NCI-H2196 treated with DMSO at 0.1 percent for 48 hours (cell line): ENCODE data around the gene CTDP1.
"Not testable (repeated sequence)": the region's sequence is repeated elsewhere in the genome, so short reads cannot be mapped to it uniquely, and the experiment has no call there.

Experiments used
- DNase-seq: peaks from one replicate; lab custom pipeline; 2025; ENCODE audit not compliant: unreplicated experiment; lab: John Stamatoyannopoulos, UW

CTDP1 gene

DNA sequence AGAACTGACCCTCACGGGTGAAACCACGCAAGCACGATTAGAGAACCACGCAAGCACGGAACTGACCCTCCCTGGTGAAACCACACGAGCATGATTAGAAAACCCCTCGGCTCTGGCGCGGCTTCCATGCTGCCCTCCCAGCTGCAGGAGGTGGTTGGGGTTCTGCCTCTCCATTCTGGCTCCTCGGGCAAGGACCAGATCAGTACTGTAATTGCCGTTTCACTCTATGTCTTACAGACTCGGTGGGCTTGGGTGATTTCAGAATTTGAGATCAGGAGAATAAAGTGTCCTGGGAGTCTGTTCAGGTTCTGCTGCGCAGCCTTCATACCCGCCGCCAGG is 59.8 kb downstream of the CTDP1 start:
- DNase-seq: no peak

DNA sequence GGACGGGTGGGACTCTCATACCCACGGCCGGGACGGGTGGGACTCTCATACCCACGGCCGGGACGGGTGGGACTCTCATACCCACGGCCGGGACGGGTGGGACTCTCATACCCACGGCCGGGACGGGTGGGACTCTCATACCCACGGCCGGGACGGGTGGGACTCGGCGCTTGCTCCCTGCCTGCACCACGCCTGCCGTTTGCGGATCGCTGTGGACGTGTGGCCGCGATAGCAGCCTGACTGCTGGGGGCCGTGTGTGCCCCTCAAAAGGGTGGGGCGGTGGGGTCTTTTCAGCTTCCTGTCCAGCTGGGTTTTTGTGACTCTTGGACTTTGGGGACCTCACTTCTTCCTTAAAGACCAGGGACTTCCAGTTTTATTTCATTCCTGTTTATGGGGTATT is 60.4 kb downstream of the CTDP1 start:
- not testable (repeated sequence) for DNase-seq

DNA sequence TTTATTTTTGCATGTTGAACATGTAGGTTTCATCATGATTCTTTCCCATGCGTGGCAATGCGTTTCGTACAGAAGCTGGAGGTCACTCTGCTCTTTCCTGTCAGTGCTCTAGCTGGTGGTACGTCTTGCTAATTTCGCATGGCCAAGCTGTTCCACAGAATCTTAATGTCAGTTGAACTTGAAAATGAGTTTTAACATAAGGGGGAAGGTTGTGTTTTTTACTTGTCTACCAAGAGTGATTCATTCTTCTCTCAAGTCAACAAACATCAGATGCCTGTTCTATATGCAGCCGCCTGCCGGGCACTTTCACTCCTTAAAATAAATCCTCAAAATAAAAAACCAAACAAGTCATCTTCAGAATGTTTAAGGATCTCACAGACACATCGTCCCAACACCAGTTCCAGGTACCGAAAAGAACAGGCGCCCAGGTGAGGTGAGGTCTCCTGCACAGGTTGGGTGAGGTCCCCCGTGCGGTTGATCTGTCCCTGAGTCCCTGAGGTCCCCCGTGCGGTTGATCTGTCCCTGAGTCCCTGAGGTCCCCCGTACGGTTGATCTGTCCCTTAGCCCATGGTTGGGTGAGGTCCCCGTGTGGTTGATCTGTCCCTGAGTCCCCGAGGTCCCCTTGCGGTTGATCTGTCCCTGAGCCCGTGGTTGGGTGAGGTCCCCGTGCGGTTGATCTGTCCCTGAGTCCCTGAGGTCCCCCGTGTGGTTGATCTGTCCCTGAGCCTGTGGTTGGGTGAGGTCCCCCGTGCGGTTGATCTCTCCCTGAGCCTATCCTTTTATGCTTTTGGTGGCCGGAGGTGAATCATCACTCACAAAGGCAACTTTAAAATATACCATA is 61.1 kb downstream of the CTDP1 start:
- no peak for DNase-seq

DNA sequence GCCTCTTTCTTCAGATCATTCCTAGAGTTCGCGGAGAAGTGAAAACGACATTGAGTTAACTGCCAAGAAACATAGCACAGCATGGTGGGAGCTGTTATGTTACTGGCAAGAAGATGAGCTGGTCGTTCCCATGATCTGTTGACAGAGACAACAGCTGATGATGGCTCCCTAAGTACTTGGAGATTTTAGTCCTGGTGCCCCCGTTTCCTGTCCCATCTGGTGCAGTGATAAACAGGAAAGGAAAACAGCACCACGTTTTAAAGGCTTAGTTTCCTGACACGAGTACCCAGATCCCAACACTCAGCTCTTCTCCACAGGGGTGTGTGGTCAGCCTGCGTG is 61.7 kb downstream of the CTDP1 start:
- DNase-seq: no peak

DNA sequence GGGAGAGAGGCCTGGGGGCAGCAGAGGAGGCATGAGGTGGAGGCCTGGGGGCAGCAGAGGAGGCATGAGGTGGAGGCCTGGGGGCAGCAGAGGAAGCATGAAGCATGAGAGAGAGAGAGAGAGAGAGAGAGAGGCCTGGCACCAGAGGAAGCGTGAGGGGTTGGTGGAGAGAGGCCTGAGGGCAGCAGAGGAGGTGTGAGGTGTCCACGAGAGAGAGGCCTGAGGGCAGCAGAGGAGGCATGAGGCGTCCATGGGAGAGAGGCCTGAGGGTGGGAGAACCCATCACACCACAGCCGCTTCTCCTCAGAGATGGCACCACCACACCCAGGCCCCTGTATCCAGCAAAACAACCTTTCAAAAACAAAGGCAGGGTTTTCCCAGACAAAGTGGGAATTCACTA is 62.5 kb downstream of the CTDP1 start:
- no peak for DNase-seq

DNA sequence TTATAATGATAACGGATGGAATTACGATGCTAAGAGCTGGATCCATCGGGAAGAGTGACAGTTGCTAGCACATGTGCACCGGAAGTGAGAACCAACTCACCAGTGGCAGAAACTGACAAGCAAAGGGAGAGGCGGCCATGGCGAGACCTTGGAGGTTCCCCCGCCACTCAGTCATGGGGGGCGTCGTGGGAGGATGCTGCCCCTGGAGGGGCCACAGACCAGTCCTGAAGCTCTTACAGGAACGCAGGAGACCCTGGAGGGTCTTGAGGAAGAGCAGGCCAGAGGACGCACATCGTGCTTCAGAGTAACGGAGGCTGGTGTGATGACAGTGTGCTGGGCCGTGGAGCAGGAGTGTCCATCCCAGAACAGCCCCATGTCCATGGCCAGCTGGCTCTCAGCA is 65.0 kb downstream of the CTDP1 start:
- no peak for DNase-seq

DNA sequence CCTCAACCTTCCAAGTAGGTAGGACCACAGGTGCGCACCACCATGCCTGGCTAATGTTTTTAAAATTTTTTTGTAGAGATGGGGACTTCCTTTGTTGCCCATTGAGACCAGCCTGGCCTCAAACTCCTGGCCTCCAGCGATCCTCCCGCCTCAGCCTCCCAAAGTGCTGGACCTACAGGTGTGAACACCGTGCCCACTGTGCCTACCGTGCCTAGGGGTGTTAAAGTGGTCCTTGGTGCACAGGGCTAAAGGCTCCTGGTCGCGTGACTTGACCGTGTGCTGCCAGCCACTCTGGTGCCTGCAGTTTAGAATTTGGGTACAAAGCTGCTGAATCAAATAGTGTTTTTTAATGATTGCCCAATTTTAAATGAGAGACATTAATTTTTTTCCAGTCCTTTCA is 67.1 kb downstream of the CTDP1 start:
- no peak for DNase-seq

DNA sequence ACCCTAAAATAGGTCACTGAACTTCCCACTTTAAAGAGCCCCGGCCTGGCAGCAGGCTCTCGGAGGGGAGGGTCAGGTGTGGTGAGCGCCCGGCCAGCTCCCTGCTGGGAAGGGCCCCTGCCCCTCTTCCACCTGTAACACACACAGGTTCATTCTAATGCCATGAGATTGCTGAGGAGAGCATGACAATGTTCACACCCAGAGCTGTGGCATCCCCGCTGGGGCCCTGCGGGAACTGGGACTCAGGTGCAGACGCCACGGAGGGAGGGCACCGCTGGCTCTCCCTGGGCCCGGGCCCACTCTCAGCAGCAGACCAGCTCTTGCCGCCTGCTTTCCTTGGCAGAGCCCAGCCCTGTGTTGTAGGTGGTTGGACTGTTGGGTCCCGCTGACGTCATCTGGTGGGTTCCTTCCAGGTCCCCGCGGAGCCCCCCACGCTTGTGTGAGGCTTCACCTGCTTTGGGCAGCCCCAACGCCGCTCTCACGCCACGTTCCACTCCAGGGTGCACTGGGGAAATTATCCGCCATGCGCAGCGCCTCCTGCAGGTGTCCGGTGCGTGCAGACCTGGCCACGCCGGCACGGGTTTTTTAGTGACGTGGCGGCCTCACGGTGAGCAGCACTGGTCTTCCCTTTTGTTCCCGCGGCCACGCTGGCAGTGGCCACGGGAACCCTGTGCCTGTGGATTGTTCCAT is 67.7 kb downstream of the CTDP1 start:
- no peak for DNase-seq

DNA sequence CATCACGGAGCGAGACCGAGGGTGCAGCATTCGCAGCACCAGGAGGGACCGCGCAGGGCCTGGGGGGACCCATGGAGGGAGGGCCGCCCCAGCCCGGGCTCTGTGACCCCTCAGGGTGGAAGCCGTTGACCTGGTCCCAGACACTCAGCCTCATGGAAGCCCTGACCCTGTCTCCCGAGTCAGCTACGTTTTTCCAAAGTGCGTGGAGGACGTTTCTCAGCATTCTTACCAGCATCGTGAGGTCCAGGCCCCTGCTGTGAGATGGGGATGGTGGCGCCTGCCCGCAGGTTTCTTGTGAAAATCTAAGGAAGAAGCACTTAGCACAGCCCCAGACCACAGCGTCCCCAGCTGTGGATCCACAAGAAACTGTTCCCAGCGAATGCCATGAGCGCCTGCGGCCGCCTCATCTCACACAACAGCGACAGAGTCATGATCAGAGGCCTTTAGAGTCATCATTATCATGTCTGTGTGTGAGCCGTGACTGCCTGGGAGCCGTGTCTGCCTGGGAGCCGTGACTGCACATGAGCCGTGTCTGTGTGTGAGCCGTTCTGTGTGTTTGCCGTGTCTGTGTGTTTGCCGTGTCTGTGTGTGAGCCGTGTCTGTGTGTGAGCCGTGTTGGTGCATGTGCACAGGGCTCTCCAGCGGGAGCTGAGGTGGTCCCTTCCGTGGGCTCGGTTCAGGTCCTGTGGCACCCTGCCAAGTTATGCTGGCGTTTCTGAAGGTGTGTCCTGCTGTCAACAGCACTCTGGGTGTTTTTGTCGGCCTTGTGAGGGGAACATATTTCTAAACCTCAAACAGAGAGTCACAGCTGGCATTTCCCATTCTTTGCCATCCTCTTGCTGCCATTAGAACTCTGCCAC is 68.9 kb downstream of the CTDP1 start:
- no peak for DNase-seq

DNA sequence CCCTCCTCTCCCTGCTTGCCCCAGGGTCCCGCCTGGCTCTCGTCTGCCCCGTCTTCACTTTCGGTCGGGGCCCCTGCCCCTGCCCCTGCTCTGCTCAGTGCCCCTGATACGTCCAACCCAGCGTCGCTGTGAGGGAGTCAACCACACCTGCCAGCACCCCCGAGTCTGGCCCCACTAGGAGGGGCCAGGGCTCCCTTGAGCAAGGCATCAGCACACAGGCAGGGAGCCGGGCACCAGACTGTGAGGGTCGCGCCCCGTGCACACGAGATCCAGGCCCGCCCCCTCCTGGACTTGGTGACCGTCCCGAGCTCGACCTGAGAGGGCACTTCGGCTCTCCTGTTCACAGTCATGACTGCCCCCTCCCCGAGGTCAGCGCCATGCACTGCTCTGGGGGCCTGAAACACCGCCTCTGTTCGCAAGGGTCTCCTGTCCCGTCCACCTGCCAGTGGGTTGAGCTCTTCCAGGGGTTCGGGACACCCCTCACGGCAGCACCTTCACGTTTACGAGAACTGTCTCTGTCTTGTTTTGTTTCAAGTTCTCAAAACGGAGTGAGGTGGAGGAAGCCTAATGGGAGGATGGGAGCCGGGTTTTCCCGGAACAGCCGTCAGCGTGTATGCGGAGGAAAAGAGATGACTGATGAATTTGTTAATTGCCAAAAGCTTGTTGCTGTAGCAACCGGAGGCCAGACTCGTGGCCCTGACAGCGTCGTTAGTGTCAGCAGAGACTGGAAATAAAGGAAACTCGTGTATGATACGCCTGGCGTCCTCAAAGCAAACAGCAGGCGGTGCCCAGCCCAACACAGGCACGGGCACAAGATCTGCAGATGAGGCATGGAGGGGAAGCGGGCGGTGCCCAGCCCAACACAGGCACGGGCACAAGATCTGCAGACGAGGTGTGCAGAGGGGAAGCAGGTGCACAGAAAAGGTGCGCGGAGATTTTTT is 69.9 kb downstream of the CTDP1 start:
- no peak for DNase-seq

DNA sequence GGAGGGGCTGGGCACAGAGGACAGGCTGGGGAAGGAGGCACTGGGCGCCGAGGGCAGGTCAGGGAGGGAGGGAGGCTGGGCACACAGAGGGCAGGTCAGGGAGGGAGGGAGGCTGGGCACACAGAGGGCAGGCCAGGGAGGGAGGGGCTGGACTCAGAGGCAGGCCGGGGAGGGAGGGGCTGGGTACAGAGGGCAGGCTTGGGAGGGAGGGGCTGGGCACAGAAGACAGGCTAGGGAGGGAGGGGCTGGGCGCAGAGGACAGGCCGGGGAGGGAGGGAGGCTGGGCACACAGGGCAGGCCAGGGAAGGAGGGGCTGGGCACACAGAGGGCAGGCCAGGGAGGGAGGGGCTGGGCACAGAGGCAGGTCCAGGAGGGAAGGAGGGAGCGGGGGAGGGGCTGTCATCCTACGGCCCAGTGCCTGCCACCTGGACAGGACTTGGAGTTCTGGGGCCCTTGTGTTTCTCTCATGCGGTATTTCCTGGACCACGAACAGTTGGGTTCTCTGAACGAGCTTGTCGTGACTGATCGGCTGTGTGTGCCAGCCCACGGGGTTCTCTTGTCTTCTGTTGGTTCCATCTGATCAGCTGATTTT is 71.5 kb downstream of the CTDP1 start:
- peak; percentile 55 for DNase-seq

DNA sequence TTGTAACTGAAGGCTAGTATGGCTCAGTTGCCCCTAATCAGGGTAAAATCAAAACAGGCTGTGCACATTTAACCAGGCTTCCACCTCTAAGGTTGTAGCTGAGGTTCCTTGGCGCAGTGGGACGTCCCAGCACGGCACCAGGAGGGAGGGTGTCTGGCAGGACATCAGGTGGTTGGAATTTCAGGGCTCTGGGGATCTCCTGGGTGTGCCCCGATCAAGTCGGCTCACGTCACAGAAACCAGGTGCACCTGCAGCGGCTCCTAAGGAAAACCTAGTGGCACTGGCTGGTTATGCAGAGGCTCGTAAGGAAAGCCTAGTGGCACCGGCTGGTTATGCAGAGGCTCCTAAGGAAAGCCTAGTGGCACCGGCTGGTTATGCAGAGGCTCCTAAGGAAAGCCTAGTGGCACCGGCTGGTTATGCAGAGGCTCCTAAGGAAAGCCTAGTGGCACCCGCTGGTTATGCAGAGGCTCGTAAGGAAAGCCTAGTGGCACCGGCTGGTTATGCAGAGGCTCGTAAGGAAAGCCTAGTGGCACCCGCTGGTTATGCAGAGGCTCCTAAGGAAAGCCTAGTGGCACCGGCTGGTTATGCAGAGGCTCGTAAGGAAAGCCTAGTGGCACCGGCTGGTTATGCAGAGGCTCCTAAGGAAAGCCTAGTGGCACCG is 72.4 kb downstream of the CTDP1 start:
- DNase-seq: not testable (repeated sequence)

DNA sequence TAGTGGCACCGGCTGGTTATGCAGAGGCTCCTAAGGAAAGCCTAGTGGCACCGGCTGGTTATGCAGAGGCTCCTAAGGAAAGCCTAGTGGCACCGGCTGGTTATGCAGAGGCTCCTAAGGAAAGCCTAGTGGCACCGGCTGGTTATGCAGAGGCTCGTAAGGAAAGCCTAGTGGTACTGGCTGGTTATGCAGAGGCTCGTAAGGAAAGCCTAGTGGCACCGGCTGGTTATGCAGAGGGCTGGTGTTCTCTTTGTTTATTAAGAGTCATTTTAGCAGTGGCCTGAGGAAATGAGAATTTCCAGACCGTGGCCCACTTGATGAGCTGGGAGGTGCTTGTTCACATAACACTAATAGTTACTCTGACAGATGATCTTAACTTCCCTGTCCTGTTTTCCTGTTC is 73.3 kb downstream of the CTDP1 start:
- not testable (repeated sequence) for DNase-seq

DNA sequence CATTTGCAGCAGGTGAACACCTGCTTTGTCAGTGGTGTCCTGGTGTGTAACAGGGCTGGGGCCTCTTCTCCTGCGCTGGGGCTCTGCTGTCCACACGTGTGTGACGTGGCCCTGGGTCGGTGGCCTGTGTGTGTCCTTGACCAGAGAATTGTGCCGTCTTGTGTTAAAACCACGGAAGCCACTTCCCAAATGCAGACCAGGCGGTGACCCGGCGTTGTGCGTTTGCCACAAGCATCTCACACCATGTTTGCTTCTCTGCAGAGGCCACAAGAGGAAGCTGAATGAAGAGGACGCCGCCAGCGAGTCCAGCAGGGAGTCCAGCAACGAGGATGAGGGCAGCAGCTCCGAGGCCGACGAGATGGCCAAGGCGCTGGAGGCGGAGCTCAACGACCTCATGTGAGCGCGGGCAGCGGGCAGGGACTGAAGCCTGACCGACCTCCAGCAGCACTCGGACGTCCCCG is 73.8 kb downstream of the CTDP1 start:
- no peak for DNase-seq

DNA sequence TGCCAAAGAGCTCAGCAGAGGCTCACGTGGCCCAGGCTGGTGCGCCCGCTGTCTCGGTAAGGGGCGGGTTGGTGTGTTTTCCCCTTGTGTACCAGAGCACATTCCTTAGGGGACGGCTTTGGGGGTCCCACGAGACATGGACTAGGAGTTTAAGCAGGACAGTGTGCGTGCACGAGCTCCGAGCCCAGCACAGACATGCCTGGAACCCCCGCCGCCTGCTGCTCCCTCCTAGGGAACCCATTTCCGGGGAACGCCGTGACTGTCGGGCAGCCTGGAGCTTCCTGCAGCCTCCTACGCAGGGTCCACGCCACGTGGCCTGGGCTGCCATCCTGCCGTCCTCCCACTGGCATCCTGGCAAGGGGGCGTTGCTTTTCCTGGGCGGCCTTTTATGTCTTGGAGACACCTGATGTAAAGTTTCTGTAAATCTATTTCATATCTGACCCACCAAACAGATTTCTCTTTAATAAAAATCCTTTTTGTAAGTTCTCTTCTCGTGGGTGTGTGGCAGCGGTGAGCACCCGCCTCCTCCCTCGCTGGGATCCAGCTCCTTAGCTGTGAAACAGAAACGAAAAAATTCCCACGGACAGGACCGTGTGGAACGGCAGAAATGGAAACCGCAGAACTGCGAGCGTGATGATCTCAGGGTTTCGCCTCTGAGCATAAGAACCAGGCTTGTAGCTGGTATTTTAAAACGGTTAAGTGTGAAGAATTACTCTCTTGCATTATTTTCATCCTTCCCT is 74.6 kb downstream of the CTDP1 start:
- no peak for DNase-seq

DNA sequence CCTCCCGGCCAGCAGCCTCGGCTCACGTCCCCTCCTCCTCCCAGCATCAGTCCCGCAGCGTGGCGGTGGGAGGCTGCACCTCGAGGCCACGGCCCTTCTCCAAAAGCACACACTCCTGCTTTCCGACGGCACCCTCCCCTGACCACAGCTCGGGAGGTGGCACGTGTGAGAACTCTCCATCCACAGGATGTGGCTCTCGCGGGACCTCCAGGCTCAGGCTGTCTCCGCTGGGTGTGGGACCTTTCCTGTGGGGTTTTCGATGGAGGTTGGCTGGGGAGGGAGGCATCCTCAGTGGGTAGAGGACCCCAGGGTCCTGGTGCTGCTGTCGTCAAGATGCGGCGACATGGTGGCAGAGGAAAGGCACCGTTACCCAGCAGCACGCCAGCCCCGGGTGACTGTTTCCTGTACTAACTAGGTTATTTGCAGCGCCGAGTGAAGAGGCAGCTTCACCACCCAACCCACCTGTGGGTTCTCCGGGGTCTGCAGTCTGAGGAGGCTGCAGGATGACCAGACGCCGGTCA is 75.3 kb downstream of the CTDP1 start:
- no peak for DNase-seq

DNA sequence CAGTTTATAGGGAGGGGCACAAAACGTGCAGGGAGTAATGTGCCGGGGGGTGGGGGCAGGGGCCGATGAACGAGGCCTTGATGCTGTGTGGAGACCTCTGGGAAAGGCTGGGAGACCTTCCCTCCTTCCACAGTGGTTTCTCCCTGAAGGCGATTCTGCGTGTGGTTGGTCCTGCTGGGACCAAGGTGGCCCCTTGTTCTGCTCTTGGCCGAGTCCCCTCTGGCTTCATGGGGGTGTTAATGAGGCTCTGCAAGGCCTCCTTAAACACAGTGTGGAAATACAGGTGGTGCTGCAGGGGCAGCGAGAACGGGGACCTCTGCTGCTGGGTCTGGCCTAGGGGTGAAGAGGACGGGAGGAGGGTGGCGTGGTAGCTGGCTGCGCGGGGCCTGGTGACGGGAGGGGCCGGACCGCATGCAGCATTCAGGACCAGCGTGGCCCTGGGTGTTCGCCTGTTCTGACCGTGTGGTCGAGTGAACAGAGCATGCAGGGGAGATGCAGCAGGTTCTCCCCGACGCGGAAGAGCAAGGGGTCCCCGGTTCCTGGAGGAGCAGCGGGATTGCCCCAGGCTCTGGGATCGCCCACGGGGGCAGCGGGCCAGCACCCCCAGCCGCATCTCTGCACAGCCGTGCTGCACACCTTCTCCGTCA is 76.0 kb downstream of the CTDP1 start:
- no peak for DNase-seq

DNA sequence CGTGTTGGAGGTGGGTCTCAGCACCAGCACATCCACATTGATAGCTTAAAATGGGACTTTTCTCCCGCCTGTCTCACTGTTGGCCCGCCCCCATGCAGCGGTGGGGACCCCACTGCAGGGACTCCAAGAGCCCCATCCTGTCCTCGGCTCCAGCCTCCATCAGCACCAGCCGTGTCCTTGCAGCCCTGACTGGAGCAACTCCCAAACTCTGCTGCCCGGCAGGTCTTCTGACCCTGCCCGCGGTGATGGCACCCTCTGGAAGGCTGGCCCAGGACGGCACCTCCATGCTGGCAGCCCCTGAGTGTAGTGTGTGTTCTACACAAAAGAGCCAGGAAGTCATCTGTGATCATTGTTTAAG is 76.5 kb downstream of the CTDP1 start:
- no peak for DNase-seq
